ELF-1 (cell line): ENCODE data around the gene CLMN.
A peak's percentile ranks its signal among the peaks of the same experiment; 100 is the strongest.
"Not testable (repeated sequence)": the region's sequence is repeated elsewhere in the genome, so short reads cannot be mapped to it uniquely, and the experiment has no call there.

Experiments used
- DNase-seq: peaks from one replicate; pipeline ENCODE4 v3.0.0-alpha.2; 2016; ENCODE audit warnings: low read depth, low spot score

The CLMN gene

GRCh38 chr14:95195031-95195430, 124.7 kb downstream of the CLMN start:
- no peak for DNase-seq

DNA sequence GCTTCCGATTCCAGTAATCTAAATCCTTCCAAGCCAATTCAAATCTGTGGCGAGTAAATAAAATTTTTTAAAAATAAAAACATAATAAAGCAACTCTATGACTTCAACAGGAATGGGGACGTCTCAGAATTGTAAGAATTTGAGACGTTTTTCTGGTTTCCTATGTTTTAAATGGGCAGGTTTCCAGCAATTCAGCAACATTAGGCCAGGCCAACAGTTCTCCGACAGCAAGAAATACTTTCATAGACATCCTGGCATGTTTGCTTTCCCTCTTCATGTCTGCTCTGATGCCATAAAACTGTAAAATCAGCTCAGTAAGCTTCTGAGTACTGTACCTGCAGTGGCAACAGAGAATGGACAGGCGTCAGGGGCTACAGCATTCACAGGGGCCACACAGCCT, 126.6 kb downstream of the CLMN start:
- no peak for DNase-seq

DNA sequence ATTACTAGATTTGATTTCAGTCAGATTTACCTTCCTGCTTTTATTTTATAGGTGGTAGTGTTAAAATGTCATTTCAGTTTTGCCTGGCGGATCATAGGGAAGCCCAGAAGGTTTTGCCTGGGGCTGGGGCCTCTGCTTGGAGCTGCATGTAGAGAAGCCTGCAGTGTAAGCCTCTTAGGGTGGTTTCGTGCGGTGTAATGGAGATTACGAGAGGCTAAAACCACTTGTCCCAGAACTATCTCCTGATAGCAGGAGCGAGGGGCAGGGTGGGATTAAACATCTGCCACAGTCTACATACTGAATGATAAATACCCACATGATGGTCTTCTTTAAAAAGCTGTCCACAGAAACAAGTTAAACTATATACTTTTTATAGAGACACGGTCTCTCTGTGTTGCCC, 127.4 kb downstream of the CLMN start:
- DNase-seq: no peak

- no peak for DNase-seq
These were observed 128.1 kb downstream of the CLMN start for GRCh38 chr14:95191445-95192199.

GRCh38 chr14:95190857-95191256, 128.9 kb downstream of the CLMN start:
- no peak for DNase-seq

- no peak for DNase-seq
These were observed 129.3 kb downstream of the CLMN start for GRCh38 chr14:95190346-95190840.

DNA sequence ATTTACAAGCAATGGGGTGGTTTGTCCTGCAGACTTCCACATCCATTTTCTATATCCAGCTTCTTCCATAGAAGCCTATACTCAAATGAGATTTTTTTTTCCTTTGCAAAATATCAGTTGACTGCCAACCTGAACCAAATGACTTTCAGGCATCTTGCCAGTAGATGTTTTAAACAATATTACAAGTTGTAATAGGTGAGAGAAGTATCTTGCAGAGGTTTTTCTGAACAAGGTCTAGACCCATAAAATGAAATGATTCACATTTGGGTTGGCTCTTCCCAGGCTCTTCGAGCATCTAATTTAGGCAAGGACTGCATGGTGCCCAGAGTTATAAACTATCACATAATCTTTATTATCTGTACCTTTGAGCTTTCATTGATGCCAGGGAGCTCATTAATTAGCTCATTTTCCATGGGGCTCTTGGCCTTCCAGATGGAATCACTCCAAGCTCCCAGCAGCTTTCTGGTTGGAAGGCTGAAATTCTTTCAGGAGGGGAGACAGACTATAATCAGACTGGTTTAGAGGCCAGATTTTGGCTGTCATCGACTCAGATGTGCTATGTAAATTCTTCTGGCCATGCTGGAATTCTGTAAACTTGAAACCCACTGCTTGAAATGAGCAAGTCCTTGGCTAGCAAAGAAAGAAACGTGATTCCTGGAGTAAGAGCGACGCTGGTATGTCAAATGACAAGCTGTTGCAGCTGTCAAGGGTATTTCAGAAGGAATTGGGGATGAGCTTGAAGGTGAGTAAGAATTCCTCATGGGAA, 130.2 kb downstream of the CLMN start:
- no peak for DNase-seq

- no peak for DNase-seq
These were observed 131.3 kb downstream of the CLMN start for GRCh38 chr14:95188380-95188779.

GRCh38 chr14:95185767-95186392, 133.8 kb downstream of the CLMN start:
- DNase-seq: no peak

- DNase-seq: no peak
These were observed 134.5 kb downstream of the CLMN start for GRCh38 chr14:95185033-95185766.

DNA sequence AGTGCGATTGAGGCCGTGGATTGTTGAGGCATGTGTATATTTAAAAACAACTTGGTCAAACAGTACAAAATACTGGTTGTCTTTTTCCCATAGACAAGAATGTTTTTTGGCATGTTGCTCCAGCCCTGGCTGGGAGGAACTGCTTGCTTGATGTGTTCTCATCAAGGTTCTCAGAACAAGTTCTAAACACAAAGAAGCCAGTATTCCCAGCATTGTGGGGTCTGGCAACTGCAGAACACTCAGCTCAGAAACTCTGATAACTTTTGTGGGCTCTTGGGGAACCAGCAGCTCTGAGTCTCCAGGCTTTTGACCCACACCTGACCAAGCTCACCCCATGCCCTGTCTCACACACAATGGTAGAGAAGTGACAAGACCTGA, 135.3 kb downstream of the CLMN start:
- DNase-seq: no peak

- no peak for DNase-seq
These were observed 135.9 kb downstream of the CLMN start for GRCh38 chr14:95183532-95184412.

GRCh38 chr14:95183082-95183481, 136.6 kb downstream of the CLMN start:
- no peak for DNase-seq

- peak; percentile 37 for DNase-seq
These were observed 137.3 kb downstream of the CLMN start for GRCh38 chr14:95182379-95182778.

DNA sequence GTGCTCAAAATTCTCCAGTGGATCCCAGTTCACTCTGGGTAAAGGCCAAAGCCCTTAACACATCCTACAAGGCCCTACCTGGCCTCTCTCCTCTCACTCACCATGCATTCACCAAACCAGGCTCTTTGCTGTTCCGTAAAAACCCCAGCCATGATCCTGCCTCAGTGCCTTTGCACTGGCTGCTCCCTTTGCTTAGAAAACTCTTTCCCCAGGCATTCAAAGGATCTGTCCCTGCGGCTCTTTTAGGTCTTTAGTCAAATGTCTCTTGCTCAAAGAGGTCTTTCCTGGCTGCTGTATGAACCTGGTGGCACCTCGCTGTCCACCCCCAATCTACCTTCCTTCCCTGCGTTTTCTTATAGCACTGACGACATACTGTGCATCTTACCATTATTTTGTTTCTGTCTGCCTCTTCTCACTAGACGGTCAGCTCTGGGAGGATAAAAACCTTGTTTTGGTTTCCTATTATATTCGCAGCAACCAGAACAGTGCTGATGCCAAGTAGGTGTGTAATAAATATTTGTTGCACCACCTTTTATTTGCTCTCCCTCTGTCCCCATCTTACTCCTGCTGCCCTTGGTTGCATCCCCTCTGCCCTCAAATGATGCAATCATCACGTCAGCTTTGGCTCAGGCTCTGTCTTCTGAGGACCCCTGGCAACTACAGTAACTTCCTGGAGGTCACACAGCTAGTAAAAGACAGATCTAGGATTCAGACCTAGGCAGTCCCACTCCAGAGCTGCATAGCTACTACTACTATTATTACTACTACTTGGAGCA, 138.6 kb downstream of the CLMN start:
- no peak for DNase-seq

DNA sequence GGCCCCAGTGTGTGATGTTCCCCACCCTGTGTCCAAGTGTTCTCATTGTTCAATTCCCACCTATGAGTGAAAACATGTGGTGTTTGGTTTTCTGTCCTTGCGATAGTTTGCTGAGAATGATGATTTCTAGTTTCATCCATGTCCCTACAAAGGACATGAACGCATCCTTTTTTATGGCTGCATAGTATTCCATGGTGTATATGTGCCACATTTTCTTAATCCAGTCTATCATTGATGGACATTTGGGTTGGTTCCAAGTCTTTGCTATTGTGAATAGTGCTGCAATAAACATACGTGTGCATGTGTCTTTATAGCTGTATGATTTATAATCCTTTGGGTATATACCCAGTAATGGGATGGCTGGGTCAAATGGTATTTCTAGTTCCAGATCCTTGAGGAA, 144.0 kb downstream of the CLMN start:
- not testable (repeated sequence) for DNase-seq

DNA sequence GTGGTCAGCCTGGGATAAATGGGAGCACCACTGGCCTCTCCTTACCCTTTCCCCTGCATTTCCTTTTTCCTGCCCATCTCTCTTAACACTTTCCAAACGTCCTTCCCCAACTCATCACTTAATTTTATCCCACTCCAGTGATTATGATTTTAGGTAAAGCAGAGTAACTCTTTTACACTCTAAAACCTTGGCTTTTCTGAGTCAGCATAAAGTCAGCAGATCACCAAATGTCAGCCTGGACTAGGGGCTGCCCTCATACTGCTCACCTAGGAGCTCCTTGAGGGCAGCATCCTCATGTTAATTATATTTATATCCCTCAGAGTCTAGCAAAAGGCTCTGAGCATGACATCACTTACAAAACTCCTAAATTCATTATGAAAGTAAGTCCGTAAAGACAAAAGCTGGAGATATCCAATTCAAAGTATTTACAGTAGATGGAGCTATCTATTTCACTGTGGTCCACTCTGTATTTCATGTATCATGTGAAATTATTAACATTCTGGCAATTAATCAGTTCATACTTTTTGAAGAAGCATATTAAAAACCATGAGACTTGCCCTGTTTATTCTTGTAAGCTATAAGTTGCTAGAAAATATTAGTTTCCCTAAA, 145.4 kb downstream of the CLMN start:
- DNase-seq: no peak

GRCh38 chr14:95173518-95173917, 146.2 kb downstream of the CLMN start:
- no peak for DNase-seq

DNA sequence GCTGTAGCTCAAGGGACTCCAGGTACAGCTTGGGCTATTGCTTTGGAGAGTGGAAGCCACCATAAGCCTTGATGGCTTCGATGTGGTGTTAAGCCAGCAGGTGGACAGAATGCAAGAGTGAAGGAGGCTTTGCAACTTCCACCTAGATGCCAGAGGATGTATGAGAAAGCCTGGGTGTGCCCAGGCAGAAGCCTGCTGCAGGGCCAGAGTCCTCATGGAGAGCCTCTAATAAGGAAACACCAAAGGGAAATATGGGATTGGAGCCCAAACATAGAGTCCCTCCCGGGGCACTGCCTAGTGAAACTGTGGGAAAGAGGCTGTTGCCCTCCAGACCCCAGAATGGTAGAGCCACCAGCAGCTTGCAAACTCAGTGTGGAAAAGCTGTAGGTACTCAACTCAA, 152.5 kb downstream of the CLMN start:
- no peak for DNase-seq

DNA sequence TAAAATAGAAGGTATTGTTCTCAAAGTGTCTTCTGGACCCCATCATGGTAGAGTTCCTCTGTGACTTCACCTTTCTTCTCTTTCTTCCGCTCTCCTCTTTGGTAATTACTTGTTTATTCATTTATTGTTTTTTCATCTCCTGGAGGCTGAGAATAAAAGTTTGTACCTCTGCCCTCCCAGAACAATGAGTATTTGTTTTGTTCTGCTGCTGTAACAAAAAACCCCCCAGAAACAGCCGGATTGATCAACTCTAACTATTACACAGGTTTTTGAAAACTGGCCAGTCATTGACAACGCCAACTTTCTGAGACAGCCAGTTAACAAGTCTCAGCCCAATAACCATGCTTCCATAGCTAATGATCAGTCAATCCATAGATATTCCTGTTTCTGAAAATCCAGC, 154.2 kb downstream of the CLMN start:
- no peak for DNase-seq
